Activated CD4-positive, alpha-beta T cell treated with anti-CD3 and anti-CD28 coated beads, Interleukin-2, amount 10 ng/mL, durations not matched to agents 7 days and 5 days (primary cell): ENCODE measurements around the gene FBXO44. TPM values are rescaled to one million over a fixed set of nuclear protein-coding genes. Genes with fewer than 3 reads are reported as not detected.

Experiments
- CTCF ChIA-PET: fragments of 350-600 bp; sonication (Branson Sonifier 250); formaldehyde crosslinking; loops from one replicate; lab custom pipeline; 2021; ENCODE audit warnings: antibody characterized with exemption; lab: Charles Lee
- POLR2A ChIA-PET: fragments of 350-600 bp; sonication (Branson Sonifier 250); formaldehyde crosslinking; loops from one replicate; lab custom pipeline; 2021; ENCODE audit warnings: antibody characterized with exemption; lab: Charles Lee
- DNase-seq: peaks from one replicate; pipeline ENCODE4 v3.0.0-alpha.2; 2020
- H3K27ac Mint-ChIP-seq: one replicate; pipeline ENCODE4 v1.8.0; 2021; ENCODE audit warnings: mild to moderate bottlenecking, moderate library complexity, mixed read lengths
- H3K27me3 Mint-ChIP-seq: one replicate; pipeline ENCODE4 v1.8.0; 2021; ENCODE audit warnings: mixed read lengths
- H3K36me3 Mint-ChIP-seq: one replicate; pipeline ENCODE4 v1.8.0; 2021; ENCODE audit warnings: low read depth, mixed read lengths
- H3K4me1 Mint-ChIP-seq: one replicate; pipeline ENCODE4 v1.8.0; 2021; ENCODE audit warnings: mixed read lengths
- H3K4me3 Mint-ChIP-seq: one replicate; pipeline ENCODE4 v1.8.0; 2021; ENCODE audit warnings: mild to moderate bottlenecking, moderate library complexity, mixed read lengths
- H3K9me3 Mint-ChIP-seq: one replicate; pipeline ENCODE4 v1.8.0; 2021; ENCODE audit warnings: mixed read lengths
- total RNA-seq, 2 experiments: library from RNA; stranded (reverse); gene quantifications; one replicate each; pipeline ENCODE4 v1.2.3, GENCODE V29; 2021

FBXO44 gene
- total RNA-seq, 2 experiments from 2014 or later = 32.6 to 37.8 TPM

GRCh38 chr1:11620924-11621323, 33.8 kb upstream of the FBXO44 start:
- peaks cover 2% of the 10 kb centered on the region for H3K27me3 Mint-ChIP-seq
- no peaks in the 10 kb centered on the region for H3K4me1 Mint-ChIP-seq
- no peaks in the 10 kb centered on the region for H3K36me3 Mint-ChIP-seq
- ChIA-PET POLR2A (interaction anchor here (0.6 kb wide), 1 partner anchor 113 kb away, joined by 4 read pairs; no protein-coding TSS in a partner anchor), CTCF (no interaction called here)
- no peak overlapping the region for H3K27ac Mint-ChIP-seq
- no peaks in the 10 kb centered on the region for H3K9me3 Mint-ChIP-seq
- no peak for DNase-seq
- H3K4me3 Mint-ChIP-seq = no peak overlapping the region

GRCh38 chr1:11622398-11622797, 32.3 kb upstream of the FBXO44 start:
- Mint-ChIP-seq H3K27ac (no peak overlapping the region), H3K27me3 (peaks cover 2% of the 10 kb centered on the region), H3K36me3 (no peaks in the 10 kb centered on the region), H3K9me3 (no peaks in the 10 kb centered on the region), H3K4me1 (no peaks in the 10 kb centered on the region), H3K4me3 (no peak overlapping the region)
- POLR2A ChIA-PET = no interaction called here
- DNase-seq = no peak
- CTCF ChIA-PET = no interaction called here

DNA sequence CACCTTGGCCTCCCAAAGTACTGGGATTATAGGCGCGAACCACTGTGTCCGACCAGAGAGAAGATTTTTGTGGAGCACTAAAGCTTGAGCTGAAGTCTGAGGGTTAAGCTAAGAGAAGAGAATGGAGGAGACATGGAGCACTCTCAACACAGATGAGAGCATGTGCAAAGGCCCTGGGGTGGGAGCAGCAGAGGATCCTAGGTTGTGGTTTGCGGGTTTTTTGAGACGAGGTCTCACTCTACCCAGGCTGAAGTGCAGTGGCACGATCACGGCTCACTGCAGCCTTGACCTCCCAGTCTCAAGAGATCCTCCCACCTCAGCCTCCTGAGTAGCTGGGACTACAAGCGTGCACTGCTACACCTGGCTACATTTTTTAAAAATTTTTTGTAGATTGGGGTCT, 31.0 kb upstream of the FBXO44 start:
- CTCF ChIA-PET = interaction anchor here (1.4 kb wide), 1 partner anchor 18 kb away, joined by 3 read pairs; no protein-coding TSS in a partner anchor

GRCh38 chr1:11626551-11626950, 28.1 kb upstream of the FBXO44 start:
- H3K4me1 Mint-ChIP-seq = no peaks in the 10 kb centered on the region
- no peaks in the 10 kb centered on the region for H3K9me3 Mint-ChIP-seq
- no peak overlapping the region for H3K4me3 Mint-ChIP-seq
- H3K36me3 Mint-ChIP-seq = no peaks in the 10 kb centered on the region
- CTCF ChIA-PET = no interaction called here
- no peak for DNase-seq
- peaks cover 4% of the 10 kb centered on the region for H3K27me3 Mint-ChIP-seq
- no peak overlapping the region for H3K27ac Mint-ChIP-seq
- POLR2A ChIA-PET = no interaction called here

More for the DNA sequence above, 31.0 kb upstream of the FBXO44 start:
- DNase-seq = no peak
- no peaks in the 10 kb centered on the region for H3K9me3 Mint-ChIP-seq
- no peak overlapping the region for H3K27ac Mint-ChIP-seq
- H3K4me3 Mint-ChIP-seq = no peak overlapping the region
- POLR2A ChIA-PET = no interaction called here
- no peaks in the 10 kb centered on the region for H3K4me1 Mint-ChIP-seq
- H3K27me3 Mint-ChIP-seq = peaks cover 2% of the 10 kb centered on the region
- H3K36me3 Mint-ChIP-seq = no peaks in the 10 kb centered on the region

DNA sequence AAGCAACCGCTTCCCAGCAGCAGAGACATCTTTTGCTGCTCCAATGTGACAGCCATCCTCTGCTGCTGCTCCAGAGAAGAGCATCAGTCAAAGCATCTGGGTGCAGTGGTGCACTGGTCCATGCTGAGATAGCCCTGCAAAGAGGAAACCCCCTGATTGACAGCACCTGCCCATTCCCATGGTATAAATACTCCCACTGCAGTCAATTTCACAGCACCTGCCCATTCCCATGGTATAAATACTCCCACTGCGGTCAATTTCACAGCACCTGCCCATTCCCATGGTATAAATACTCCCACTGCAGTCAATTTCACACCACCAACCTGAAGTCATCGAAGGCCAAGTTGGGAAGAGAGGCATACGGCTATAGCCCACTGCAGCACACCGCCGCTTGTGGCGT, 25.9 kb upstream of the FBXO44 start:
- Mint-ChIP-seq H3K4me1 (no peaks in the 10 kb centered on the region), H3K27ac (no peak overlapping the region), H3K9me3 (no peaks in the 10 kb centered on the region), H3K36me3 (no peaks in the 10 kb centered on the region), H3K27me3 (peaks cover 5% of the 10 kb centered on the region), H3K4me3 (no peak overlapping the region)
- ChIA-PET POLR2A (no interaction called here), CTCF (no interaction called here)
- DNase-seq = no peak

GRCh38 chr1:11629184-11630016, 25.3 kb upstream of the FBXO44 start:
- Mint-ChIP-seq H3K36me3 (no peaks in the 10 kb centered on the region), H3K4me3 (no peak overlapping the region), H3K27me3 (peaks cover 4% of the 10 kb centered on the region), H3K9me3 (no peaks in the 10 kb centered on the region), H3K27ac (no peak overlapping the region), H3K4me1 (no peaks in the 10 kb centered on the region)
- ChIA-PET CTCF (no interaction called here), POLR2A (no interaction called here)
- DNase-seq = no peak

GRCh38 chr1:11634365-11635192, 20.1 kb upstream of the FBXO44 start:
- ChIA-PET POLR2A (no interaction called here), CTCF (interaction anchor here (1.3 to 4.8 kb wide), 3 partner anchors 11 to 597 kb away, joined by 3 to 17 read pairs (median 7); no protein-coding TSS in a partner anchor)
- no peak overlapping the region for H3K27ac Mint-ChIP-seq
- no peak for DNase-seq
- no peaks in the 10 kb centered on the region for H3K4me1 Mint-ChIP-seq
- H3K9me3 Mint-ChIP-seq = no peaks in the 10 kb centered on the region
- H3K4me3 Mint-ChIP-seq = no peak overlapping the region
- no peaks in the 10 kb centered on the region for H3K36me3 Mint-ChIP-seq
- peaks cover 4% of the 10 kb centered on the region for H3K27me3 Mint-ChIP-seq

DNA sequence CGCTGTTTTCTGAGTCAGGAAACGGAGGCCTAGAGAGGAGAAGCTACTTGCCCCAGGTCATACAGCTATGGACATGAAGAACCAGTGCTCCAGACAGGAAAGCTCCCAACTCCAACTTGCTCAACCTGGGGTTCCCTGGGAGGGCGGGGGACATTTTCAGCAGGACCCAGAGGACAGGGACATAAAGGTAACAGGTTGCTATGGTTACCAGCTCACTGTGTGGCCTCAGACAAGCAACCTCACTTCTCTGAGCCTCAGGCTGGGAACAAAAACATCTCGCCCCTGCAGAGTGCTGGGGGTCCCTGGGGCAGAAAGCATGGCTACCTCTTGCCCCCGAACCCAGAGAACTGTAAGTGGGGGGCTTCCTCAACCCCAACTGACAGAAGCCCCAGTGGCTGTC, 16.6 kb upstream of the FBXO44 start:
- Mint-ChIP-seq H3K4me3 (no peak overlapping the region), H3K4me1 (no peaks in the 10 kb centered on the region), H3K27me3 (peaks cover 2% of the 10 kb centered on the region), H3K9me3 (no peaks in the 10 kb centered on the region), H3K36me3 (no peaks in the 10 kb centered on the region), H3K27ac (no peak overlapping the region)
- POLR2A ChIA-PET = no interaction called here
- DNase-seq = no peak
- CTCF ChIA-PET = interaction anchor here (0.7 to 4.8 kb wide), 3 partner anchors 8 to 600 kb away, joined by 3 to 17 read pairs (median 3); no protein-coding TSS in a partner anchor

GRCh38 chr1:11639372-11639771, 15.3 kb upstream of the FBXO44 start:
- H3K9me3 Mint-ChIP-seq = no peaks in the 10 kb centered on the region
- H3K4me1 Mint-ChIP-seq = no peaks in the 10 kb centered on the region
- no peak overlapping the region for H3K27ac Mint-ChIP-seq
- no peaks in the 10 kb centered on the region for H3K36me3 Mint-ChIP-seq
- no peak for DNase-seq
- POLR2A ChIA-PET = no interaction called here
- peaks cover 2% of the 10 kb centered on the region for H3K27me3 Mint-ChIP-seq
- CTCF ChIA-PET = interaction anchor here (0.5 kb wide), 1 partner anchor 376 kb away, joined by 3 read pairs; no protein-coding TSS in a partner anchor
- H3K4me3 Mint-ChIP-seq = no peak overlapping the region

- Mint-ChIP-seq H3K9me3 (no peaks in the 10 kb centered on the region), H3K27me3 (peaks cover 2% of the 10 kb centered on the region), H3K36me3 (no peaks in the 10 kb centered on the region), H3K4me1 (no peaks in the 10 kb centered on the region), H3K27ac (no peak overlapping the region), H3K4me3 (no peak overlapping the region)
- DNase-seq = no peak
- ChIA-PET CTCF (interaction anchor here (2.7 kb wide), 1 partner anchor 603 kb away, joined by 18 read pairs; no protein-coding TSS in a partner anchor), POLR2A (no interaction called here)
These were observed 14.6 kb upstream of the FBXO44 start for GRCh38 chr1:11640101-11640500.

GRCh38 chr1:11640944-11641343, 13.7 kb upstream of the FBXO44 start:
- no peaks in the 10 kb centered on the region for H3K9me3 Mint-ChIP-seq
- no peaks in the 10 kb centered on the region for H3K4me1 Mint-ChIP-seq
- no peaks in the 10 kb centered on the region for H3K36me3 Mint-ChIP-seq
- H3K27ac Mint-ChIP-seq = no peak overlapping the region
- H3K4me3 Mint-ChIP-seq = no peak overlapping the region
- POLR2A ChIA-PET = no interaction called here
- CTCF ChIA-PET = interaction anchor here (1.1 to 3.0 kb wide), 4 partner anchors 8 to 607 kb away, joined by 3 to 18 read pairs (median 6); partner anchors contain the start of gene FBXO6
- peaks cover 2% of the 10 kb centered on the region for H3K27me3 Mint-ChIP-seq
- no peak for DNase-seq

DNA sequence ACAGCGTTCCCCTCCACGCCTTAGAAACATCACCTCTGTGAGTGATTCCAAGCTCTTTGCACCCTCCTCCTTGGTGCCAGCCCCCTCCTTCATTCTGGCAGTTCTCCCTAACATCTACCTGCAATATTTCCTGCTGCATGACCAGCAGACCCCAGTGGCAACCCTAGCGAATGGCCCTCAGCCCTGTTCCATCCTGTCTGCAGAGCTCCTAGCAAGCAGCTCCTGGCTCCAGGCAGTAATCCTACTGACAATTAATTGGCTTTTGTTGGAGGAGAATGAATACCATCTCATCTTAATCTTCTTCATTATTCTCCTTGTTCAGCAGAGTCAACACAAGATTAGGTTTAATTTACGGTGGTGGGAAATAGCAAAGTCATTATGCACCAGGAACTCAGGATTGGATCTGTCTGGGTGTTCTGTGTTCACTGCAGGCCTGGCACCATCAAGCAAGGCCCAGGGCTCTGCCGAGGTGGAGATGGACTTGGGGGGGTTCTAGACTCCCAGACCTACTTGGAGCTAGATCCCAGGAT, 12.8 kb upstream of the FBXO44 start:
- no peaks in the 10 kb centered on the region for H3K9me3 Mint-ChIP-seq
- H3K36me3 Mint-ChIP-seq = no peaks in the 10 kb centered on the region
- H3K27ac Mint-ChIP-seq = no peak overlapping the region
- H3K4me1 Mint-ChIP-seq = no peaks in the 10 kb centered on the region
- CTCF ChIA-PET = interaction anchor here (0.6 to 3.0 kb wide), 14 partner anchors 9 to 608 kb away, joined by 3 to 18 read pairs (median 3); partner anchors contain the start of genes FBXO2 and FBXO6
- H3K4me3 Mint-ChIP-seq = no peak overlapping the region
- no peak for DNase-seq
- H3K27me3 Mint-ChIP-seq = peaks cover 2% of the 10 kb centered on the region
- POLR2A ChIA-PET = no interaction called here
